Liver (tissue), 9 donors: ENCODE measurements around the gene CEP78. TPM values are rescaled to one million over a fixed set of nuclear protein-coding genes. Genes with fewer than 3 reads are reported as not detected.

Experiments used
- DNase-seq: peaks from one replicate; pipeline ENCODE4 v3.0.0-alpha.2; 2017; ENCODE audit warnings: low spot score
- H3K27ac ChIP-seq, 2 donors: one replicate each; pipeline ENCODE4 v1.7.0; 2013; ENCODE audit warnings: inconsistent platforms in 2 of 2, low read length in 2 of 2, control low read depth in 1 of 2, low read depth in 1 of 2, mild to moderate bottlenecking in 1 of 2
- H3K27me3 ChIP-seq, 4 donors: one replicate each; pipeline versions ENCODE4 v1.6.1 to v1.7.0; 2013; ENCODE audit warnings: low read length in 3 of 4, inconsistent platforms in 1 of 4, mild to moderate bottlenecking in 1 of 4, moderate library complexity in 1 of 4; ENCODE audit not compliant: control insufficient read depth in 4 of 4, insufficient read depth in 4 of 4
- H3K36me3 ChIP-seq, 4 donors: one replicate each; pipeline versions ENCODE4 v1.6.1 to v1.7.0; 2013; ENCODE audit warnings: low read length in 3 of 4, mild to moderate bottlenecking in 3 of 4, low read depth in 1 of 4, moderate library complexity in 1 of 4; ENCODE audit not compliant: control insufficient read depth in 4 of 4, insufficient read depth in 3 of 4
- H3K4me1 ChIP-seq, 4 donors: one replicate each; pipeline versions ENCODE4 v1.6.1 to v1.7.0; 2013; ENCODE audit warnings: low read length in 3 of 4, mild to moderate bottlenecking in 3 of 4, moderate library complexity in 1 of 4; ENCODE audit not compliant: control insufficient read depth in 4 of 4, insufficient read depth in 4 of 4
- H3K4me3 ChIP-seq, 3 donors: one replicate each; pipeline versions ENCODE4 v1.6.1 to v1.7.0; 2013; ENCODE audit warnings: low read length in 3 of 3, control low read depth in 1 of 3, low read depth in 1 of 3, mild to moderate bottlenecking in 1 of 3
- H3K9ac ChIP-seq, 2 donors: one replicate each; pipeline ENCODE4 v1.7.0; 2013; ENCODE audit warnings: low read length in 2 of 2, mild to moderate bottlenecking in 2 of 2, moderate library complexity in 2 of 2, control low read depth in 1 of 2, low read depth in 1 of 2
- H3K9me3 ChIP-seq, 4 donors: one replicate each; pipeline versions ENCODE4 v1.6.1 to v1.7.0; 2013; ENCODE audit warnings: low read length in 3 of 4; ENCODE audit not compliant: control insufficient read depth in 4 of 4
- FOXA1 ChIP-seq: IDR thresholded peaks from 2 replicates; pipeline ENCODE4 v1.6.1; 2016; ENCODE audit warnings: antibody characterized with exemption
- FOXA2 ChIP-seq: IDR thresholded peaks from 2 replicates; pipeline ENCODE4 v1.6.1; 2016; ENCODE audit warnings: antibody characterized with exemption
- GABPA ChIP-seq, 2 donors: IDR thresholded peaks in 1 of 2; conservative IDR thresholded peaks in 1 of 2; 2 replicates each; pipeline ENCODE4 v1.6.1; 2016; ENCODE audit warnings: antibody characterized with exemption in 2 of 2, mild to moderate bottlenecking in 1 of 2, moderate library complexity in 1 of 2
- HNF4A ChIP-seq, 2 donors: conservative IDR thresholded peaks; 2 replicates each; pipeline ENCODE4 v1.6.1; 2016; ENCODE audit warnings: antibody characterized with exemption in 2 of 2, mild to moderate bottlenecking in 2 of 2
- HNF4G ChIP-seq: IDR thresholded peaks from 2 replicates; pipeline ENCODE4 v1.6.1; 2016; ENCODE audit warnings: antibody characterized with exemption
- JUND ChIP-seq, 2 donors: IDR thresholded peaks; 2 replicates each; pipeline ENCODE4 v1.6.1; 2016; ENCODE audit warnings: antibody characterized with exemption in 2 of 2
- NR2F2 ChIP-seq: IDR thresholded peaks from 2 replicates; pipeline ENCODE4 v1.6.1; 2016; ENCODE audit warnings: antibody characterized with exemption
- RXRA ChIP-seq, 2 donors: IDR thresholded peaks; 2 replicates each; pipeline ENCODE4 v1.6.1; 2017 to 2018; ENCODE audit warnings: antibody characterized with exemption in 2 of 2, mild to moderate bottlenecking in 1 of 2
- SP1 ChIP-seq: IDR thresholded peaks from 2 replicates; pipeline ENCODE4 v1.6.1; 2018; ENCODE audit warnings: antibody characterized with exemption, mild to moderate bottlenecking
- TAF1 ChIP-seq: conservative IDR thresholded peaks from 2 replicates; pipeline ENCODE4 v1.6.1; 2016; ENCODE audit warnings: antibody characterized with exemption, mild to moderate bottlenecking
- WGBS: extraction: QIAGEN DNeasy Blood & Tissue Kit; methylation state at CpG from one replicate; pipeline ENCODE4 v1.1.7; 2013; 5-methylcytosine and 5-hydroxymethylcytosine counted together
- polyA plus RNA-seq, 2 donors: library from polyadenylated mRNA; stranded (reverse) in 1 of 2; unstranded in 1 of 2; fragments of 200-250 nt in 1 of 2; fragments of >200 nt in 1 of 2; fragmentation: Nextera tagmentation in 1 of 2; extraction: Ambion mirVana in 1 of 2; gene quantifications; one replicate each; pipeline versions ENCODE4 v1.2.1 to v1.2.3, GENCODE V29; 2013 to 2015
- total RNA-seq, 2 donors: library from RNA; depleted of rRNA; stranded (reverse); fragments of >200 nt; gene quantifications; one replicate each; pipeline ENCODE4 v1.2.3, GENCODE V29; 2014
- TF ChIP-seq, protein P1 (sequence below): fragments of 150-350 bp; IDR thresholded peaks from 2 replicates; pipeline ENCODE4 v1.5.1; 2017; ENCODE audit warnings: improper control_type of control experiment, low read depth, low read length; ENCODE audit not compliant: missing input control
- TF ChIP-seq, protein P2 (sequence below): IDR thresholded peaks from 2 replicates; pipeline ENCODE4 v1.6.1; 2016; ENCODE audit warnings: antibody characterized with exemption
- TF ChIP-seq, protein P3 (sequence below): IDR thresholded peaks from 2 replicates; pipeline ENCODE4 v1.6.1; 2016; ENCODE audit warnings: antibody characterized with exemption
- donor health status: healthy.
- donor health status: healthy.
- donor health status: healthy.
- donor health status: healthy.
- donor health status: healthy.

Gene CEP78
- total and polyA plus RNA-seq, 4 donors = 2.6 to 12.0 (median 6.4) TPM

DNA sequence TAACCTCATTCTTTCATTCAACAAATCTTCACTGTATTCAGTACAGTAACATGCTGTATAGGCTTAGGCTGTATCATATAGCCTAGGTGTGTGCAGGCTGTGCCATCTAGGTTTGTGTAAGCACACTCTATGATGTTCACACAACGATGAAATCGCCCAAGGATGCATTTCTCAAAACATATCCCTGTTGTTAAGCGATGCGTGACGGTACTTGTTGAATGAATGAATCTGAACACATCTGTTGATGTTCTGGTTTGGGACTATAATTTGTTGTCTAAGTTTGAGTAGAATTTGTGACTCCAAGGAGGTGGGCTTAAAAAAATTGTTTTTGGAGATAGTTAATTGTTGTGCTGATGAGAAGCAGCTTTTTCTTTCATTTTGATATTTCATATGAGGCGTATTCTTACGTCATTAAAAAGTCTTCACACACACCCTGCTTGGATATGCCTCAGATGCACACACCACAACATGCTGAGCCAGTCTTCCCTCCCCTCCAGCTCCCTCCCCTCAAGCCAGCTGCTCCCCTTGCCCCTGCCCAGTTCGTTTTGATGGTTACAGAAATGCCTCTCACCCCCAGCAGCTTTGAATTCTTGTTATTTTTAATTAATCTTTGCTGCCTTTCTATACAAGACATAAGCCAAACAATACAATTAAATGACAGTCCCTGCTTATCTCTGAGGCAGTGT lies 55.5 kb downstream of the CEP78 start (continued):
- TF ChIP-seq, protein P1, sequence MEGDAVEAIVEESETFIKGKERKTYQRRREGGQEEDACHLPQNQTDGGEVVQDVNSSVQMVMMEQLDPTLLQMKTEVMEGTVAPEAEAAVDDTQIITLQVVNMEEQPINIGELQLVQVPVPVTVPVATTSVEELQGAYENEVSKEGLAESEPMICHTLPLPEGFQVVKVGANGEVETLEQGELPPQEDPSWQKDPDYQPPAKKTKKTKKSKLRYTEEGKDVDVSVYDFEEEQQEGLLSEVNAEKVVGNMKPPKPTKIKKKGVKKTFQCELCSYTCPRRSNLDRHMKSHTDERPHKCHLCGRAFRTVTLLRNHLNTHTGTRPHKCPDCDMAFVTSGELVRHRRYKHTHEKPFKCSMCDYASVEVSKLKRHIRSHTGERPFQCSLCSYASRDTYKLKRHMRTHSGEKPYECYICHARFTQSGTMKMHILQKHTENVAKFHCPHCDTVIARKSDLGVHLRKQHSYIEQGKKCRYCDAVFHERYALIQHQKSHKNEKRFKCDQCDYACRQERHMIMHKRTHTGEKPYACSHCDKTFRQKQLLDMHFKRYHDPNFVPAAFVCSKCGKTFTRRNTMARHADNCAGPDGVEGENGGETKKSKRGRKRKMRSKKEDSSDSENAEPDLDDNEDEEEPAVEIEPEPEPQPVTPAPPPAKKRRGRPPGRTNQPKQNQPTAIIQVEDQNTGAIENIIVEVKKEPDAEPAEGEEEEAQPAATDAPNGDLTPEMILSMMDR = no peak
- no peak for TF ChIP-seq HNF4G

DNA sequence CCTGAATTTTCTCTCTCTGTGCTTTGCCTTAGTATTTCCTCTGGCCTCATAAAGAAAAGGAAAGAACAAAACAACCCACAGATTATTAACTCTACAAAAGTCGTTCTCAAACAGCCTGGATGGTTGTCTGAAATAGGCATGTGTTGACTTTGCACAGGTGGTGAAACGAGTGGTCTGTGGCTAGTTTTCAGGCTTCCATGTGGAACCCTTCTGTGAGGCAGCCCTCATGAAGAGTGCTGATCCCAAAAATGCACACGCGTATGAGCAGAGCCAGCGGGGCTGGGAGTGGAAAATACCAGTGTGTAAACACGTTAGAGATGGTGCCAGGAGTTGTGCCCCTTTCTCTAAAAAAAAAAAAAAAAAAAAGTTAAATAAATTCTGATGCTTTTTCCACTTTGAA lies 56.2 kb downstream of the CEP78 start:
- DNase-seq = no peak
- H3K9ac ChIP-seq = no peak overlapping the region
- H3K27me3 ChIP-seq = no peaks in the 10 kb centered on the region
- TF ChIP-seq RXRA (IDR thresholded peaks at IDR 0.05) (no peak), GABPA (IDR thresholded peaks at IDR 0.05 in 1 of 2, conservative IDR thresholded peaks at IDR 0.05 in 1 of 2) (no peak), SP1 (no peak), TAF1 (no peak), NR2F2 (no peak), HNF4A (conservative IDR thresholded peaks at IDR 0.05) (no peak), FOXA2 (no peak), JUND (IDR thresholded peaks at IDR 0.05) (no peak), FOXA1 (no peak)
- TF ChIP-seq, protein P2, sequence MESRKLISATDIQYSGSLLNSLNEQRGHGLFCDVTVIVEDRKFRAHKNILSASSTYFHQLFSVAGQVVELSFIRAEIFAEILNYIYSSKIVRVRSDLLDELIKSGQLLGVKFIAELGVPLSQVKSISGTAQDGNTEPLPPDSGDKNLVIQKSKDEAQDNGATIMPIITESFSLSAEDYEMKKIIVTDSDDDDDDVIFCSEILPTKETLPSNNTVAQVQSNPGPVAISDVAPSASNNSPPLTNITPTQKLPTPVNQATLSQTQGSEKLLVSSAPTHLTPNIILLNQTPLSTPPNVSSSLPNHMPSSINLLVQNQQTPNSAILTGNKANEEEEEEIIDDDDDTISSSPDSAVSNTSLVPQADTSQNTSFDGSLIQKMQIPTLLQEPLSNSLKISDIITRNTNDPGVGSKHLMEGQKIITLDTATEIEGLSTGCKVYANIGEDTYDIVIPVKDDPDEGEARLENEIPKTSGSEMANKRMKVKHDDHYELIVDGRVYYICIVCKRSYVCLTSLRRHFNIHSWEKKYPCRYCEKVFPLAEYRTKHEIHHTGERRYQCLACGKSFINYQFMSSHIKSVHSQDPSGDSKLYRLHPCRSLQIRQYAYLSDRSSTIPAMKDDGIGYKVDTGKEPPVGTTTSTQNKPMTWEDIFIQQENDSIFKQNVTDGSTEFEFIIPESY = no peak
- TF ChIP-seq, protein P3, sequence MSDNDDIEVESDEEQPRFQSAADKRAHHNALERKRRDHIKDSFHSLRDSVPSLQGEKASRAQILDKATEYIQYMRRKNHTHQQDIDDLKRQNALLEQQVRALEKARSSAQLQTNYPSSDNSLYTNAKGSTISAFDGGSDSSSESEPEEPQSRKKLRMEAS = no peak
- no peaks in the 10 kb centered on the region for H3K36me3 ChIP-seq
- no peaks in the 10 kb centered on the region for H3K9me3 ChIP-seq
- H3K4me3 ChIP-seq = no peak overlapping the region
- peaks cover 6 to 46% (median 26%) of the 10 kb centered on the region in 4 donors for H3K4me1 ChIP-seq
- no peak overlapping the region for H3K27ac ChIP-seq
- WGBS = 46% methylated on average over 6 of the region's 6 CpGs

DNA sequence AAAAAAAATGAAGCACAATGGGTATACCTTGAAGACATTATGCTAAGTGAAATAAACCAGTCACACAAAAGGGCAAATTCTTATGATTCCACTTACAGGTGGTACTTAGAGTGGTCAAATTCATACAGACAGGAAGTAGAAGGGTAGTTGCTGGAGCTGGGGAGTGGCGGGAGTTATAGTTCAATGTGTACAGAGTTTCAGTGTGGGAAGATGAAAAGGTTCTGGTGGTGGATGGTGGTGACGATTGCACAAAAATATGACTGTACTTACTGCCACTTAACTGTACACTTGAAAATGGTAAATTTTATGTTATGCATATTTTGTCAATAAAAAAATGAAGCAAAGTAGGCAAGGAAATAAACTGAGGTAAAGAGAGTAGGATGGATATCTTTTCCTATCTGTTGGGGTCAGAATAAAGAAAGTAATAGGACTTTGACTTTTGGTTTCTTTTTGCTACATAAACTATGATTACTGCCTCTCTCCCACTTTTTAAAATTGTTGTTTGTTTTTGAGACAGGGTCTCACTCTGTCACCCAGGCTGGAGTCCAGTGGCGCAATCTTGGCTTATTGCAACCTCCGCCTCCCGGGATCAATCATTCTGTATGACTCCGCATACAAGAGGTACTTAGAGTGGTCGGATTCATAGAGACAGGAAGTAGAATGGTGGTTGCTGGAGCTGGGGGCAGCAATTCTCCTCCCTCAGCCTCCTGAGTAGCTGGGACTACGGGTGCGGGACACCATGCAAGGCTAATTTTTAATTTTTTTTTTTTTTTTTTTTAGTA lies 57.0 kb downstream of the CEP78 start:
- peak; percentile 12 for TF ChIP-seq SP1
- TF ChIP-seq HNF4A (conservative IDR thresholded peaks at IDR 0.05) = peak; percentile 55 to 74
- no peak for TF ChIP-seq FOXA2

More for the DNA sequence above, 57.0 kb downstream of the CEP78 start:
- Histone ChIP-seq H3K27ac (no peak overlapping the region), H3K4me3 (no peak overlapping the region), H3K36me3 (no peaks in the 10 kb centered on the region), H3K4me1 (peaks cover 4 to 48% (median 26%) of the 10 kb centered on the region in 4 donors), H3K9me3 (no peaks in the 10 kb centered on the region), H3K27me3 (no peaks in the 10 kb centered on the region), H3K9ac (no peak overlapping the region)
- DNase-seq = no peak
- WGBS = 73% methylated on average over 9 of the region's 9 CpGs
